Measurements from ENCODE around the gene SYT5.

SYT5 gene

DNA sequence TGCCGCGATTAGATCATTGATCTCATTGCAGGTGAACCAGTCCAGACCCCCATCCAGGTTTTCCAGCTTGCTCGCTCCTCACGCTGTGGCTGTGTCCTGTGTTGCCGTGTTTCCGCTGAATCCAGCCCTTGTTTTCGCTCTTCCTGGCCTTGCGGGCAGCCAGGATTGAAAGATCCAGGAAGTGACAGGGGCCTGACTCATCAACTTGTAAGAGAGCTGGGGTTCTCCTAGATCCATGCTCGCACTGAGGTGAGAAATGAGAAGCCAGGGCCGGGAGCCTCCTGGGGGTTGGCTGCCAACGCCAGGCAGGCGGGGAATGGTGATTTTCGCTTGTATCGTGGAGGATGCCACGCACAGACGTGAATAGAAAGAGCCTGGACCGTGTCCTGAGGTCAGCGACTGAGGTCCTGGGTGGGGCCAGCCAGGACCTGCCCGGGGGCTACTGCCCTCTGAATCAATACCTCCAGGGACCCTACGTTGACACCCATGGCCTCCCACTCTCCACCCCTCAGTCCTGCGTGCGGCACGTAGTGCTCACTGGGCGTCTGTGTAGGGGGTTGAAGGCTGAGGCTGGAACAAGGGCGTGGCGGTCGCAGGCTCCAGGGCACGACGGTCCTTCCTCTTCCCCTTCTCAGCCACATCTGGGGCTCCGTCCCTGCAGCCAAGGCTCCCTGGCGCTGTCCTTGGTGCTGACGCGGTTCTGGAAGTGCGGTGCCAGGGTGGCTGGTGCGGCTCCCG lies 36.5 kb upstream of the SYT5 start:
- TF ChIP-seq CTCF (conservative IDR thresholded peaks at IDR 0.05), result no peak
- peak overlapping the region; percentile 95 for H3K27ac ChIP-seq

GRCh38 chr19:55213547-55213946 lies 33.5 kb upstream of the SYT5 start:
- TF ChIP-seq CTCF (conservative IDR thresholded peaks at IDR 0.05), result no peak
- H3K27ac ChIP-seq, result no peak overlapping the region

GRCh38 chr19:55212447-55212846 lies 32.4 kb upstream of the SYT5 start:
- no peak for TF ChIP-seq CTCF (conservative IDR thresholded peaks at IDR 0.05)
- H3K27ac ChIP-seq, result no peak overlapping the region

GRCh38 chr19:55209693-55210472 lies 29.8 kb upstream of the SYT5 start:
- no peak for TF ChIP-seq CTCF (conservative IDR thresholded peaks at IDR 0.05)
- peak overlapping the region; percentile 62 for H3K27ac ChIP-seq

- no peak for TF ChIP-seq CTCF (conservative IDR thresholded peaks at IDR 0.05)
- peak within 1 kb of the TSS; percentile 62 for H3K27ac ChIP-seq
Observed at GRCh38 chr19:55208880-55209692, 29.0 kb upstream of the SYT5 start, which contains the start of gene PTPRH. Gene PTPRH (minus strand): TSS chr19:55209501. CDS start chr19:55209433, 68 bp downstream.

GRCh38 chr19:55206664-55207500 lies 26.8 kb upstream of the SYT5 start:
- H3K27ac ChIP-seq, result no peak overlapping the region
- no peak for TF ChIP-seq CTCF (conservative IDR thresholded peaks at IDR 0.05)
